Measurements from ENCODE around the gene KCNQ1OT1.

KCNQ1OT1 gene

DNA sequence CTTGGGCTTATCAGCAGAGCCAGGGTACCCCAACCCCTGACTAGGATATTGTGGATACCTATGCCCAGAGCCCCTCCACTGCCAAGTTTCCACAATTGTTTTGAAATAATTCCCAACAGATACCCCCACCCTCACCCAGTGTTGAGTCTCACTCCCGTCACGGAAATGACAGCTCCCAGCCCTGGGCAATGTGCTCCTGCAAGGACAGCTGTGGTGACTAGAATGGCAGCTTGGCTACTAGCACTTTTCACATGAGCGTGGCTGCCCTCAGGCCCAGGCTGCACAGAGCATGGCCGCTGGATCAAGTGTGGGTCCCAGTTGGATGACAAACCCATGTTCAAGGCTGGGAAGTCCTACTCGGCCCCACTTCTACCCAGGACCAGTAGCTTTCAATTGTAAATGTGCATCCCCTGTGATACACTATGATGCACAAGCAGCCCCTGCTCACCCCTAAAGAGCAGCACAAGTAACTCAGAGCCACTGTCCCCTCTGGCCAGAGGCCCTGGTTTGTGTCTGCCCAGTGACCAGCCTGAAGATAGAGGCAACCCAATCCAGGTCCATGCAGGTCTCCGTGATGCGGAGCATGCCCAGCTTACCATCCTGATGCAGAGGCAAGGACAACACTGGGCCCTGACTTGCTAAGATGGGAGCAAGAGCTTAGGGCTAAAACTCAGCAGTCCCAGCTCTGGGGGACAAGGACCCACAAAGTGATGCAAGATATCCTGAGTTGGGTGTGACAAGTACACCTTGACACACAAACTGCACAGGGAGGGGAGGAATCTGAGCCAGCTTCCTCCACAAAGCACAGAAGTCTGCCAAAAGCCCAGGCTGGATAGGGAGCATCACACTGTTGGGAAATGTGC, 13.2 kb downstream of the KCNQ1OT1 start:
- no peak overlapping the region for H3K27ac ChIP-seq (ENCODE audit: low read depth, low read length)
- H3K9ac ChIP-seq (ENCODE audit: low read length in 5 of 5) = no peak overlapping the region
- H3K4me1 ChIP-seq (ENCODE audit: control insufficient read depth in 5 of 5, insufficient read depth in 5 of 5, low read length in 5 of 5) = peaks cover 20 to 51% (median 45%) of the 10 kb centered on the region in 5 donors
- H3K9me3 ChIP-seq (ENCODE audit: control insufficient read depth in 5 of 5, low read length in 5 of 5) = no peaks in the 10 kb centered on the region
- H3K27me3 ChIP-seq (ENCODE audit: control insufficient read depth in 5 of 5, insufficient read depth in 4 of 5, low read length in 5 of 5) = no peaks in the 10 kb centered on the region
- no peak overlapping the region for H3K4me3 ChIP-seq (ENCODE audit: low read depth in 1 of 5, low read length in 5 of 5)
- peaks cover 0 to 15% (median 8%) of the 10 kb centered on the region in 5 donors for H3K36me3 ChIP-seq (ENCODE audit: control insufficient read depth in 5 of 5, insufficient read depth in 5 of 5, low read length in 5 of 5)

DNA sequence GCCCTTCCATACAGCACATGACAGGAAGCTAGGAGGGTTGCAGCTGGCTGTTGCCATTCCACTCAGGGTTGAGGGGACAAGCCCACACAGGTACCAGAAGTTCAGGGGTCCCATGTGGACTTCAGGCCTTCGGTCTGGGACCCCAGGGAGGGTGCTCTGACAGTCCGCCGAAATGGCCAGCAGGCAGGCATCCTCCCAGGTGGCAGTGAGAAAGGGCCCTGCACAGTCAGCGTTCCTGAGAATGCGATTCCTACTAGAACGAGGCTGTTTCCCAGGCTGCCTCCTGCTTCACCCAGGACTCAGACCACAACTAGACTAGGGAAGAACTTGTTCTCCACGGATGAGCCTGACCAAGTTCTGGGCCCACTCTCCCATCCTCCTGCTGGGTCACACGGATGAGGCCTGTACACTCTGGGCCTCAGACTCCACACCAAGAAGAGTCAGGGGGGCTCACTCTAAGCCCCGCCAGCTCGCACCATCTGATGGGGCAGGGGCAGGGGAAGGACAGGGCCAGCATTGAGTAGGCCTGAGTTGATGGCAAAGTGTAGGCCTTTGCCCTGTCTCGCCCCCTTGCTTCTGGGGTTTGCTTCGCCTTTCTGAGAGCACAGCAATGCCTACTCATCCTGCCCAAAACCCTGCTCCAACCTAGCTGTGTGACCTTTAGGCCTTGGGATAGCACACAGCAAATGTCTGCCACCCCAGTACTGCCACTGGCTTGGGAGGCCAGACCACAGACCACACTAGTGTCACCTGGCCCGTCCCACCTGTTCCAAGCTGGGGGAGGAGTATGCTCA, 14.0 kb downstream of the KCNQ1OT1 start:
- Histone ChIP-seq H3K27me3 (ENCODE audit: control insufficient read depth in 5 of 5, insufficient read depth in 4 of 5, low read length in 5 of 5) (no peaks in the 10 kb centered on the region), H3K4me1 (ENCODE audit: control insufficient read depth in 5 of 5, insufficient read depth in 5 of 5, low read length in 5 of 5) (peaks cover 13 to 42% (median 37%) of the 10 kb centered on the region in 5 donors), H3K36me3 (ENCODE audit: control insufficient read depth in 5 of 5, insufficient read depth in 5 of 5, low read length in 5 of 5) (peaks cover 0 to 15% (median 8%) of the 10 kb centered on the region in 5 donors), H3K9ac (ENCODE audit: low read length in 5 of 5) (no peak overlapping the region), H3K27ac (ENCODE audit: low read depth, low read length) (no peak overlapping the region), H3K9me3 (ENCODE audit: control insufficient read depth in 5 of 5, low read length in 5 of 5) (no peaks in the 10 kb centered on the region), H3K4me3 (ENCODE audit: low read depth in 1 of 5, low read length in 5 of 5) (no peak overlapping the region)

DNA sequence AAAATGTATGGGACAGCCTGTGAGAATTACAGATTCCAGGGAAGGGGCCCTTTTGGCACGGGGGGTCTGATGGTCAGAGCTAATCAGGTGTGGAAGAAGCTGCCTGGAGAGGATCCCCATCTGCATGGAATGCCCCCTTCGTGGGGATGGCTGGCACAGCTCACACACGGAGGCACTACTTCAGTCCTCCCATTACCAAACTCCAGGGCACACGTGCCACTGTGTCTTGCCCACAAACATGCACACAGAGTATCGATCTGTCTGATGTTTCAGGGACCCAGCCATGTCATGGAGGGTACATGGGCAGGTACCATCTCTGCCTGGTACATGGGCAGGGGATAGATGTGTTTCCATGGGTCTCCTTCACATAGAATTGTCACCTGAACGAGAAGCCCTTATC, 14.7 kb downstream of the KCNQ1OT1 start:
- Histone ChIP-seq H3K9ac (ENCODE audit: low read length in 5 of 5) (no peak overlapping the region), H3K4me1 (ENCODE audit: control insufficient read depth in 5 of 5, insufficient read depth in 5 of 5, low read length in 5 of 5) (peaks cover 8 to 35% (median 30%) of the 10 kb centered on the region in 5 donors), H3K27ac (ENCODE audit: low read depth, low read length) (no peak overlapping the region), H3K36me3 (ENCODE audit: control insufficient read depth in 5 of 5, insufficient read depth in 5 of 5, low read length in 5 of 5) (peaks cover 0 to 15% (median 8%) of the 10 kb centered on the region in 5 donors), H3K27me3 (ENCODE audit: control insufficient read depth in 5 of 5, insufficient read depth in 4 of 5, low read length in 5 of 5) (no peaks in the 10 kb centered on the region), H3K4me3 (ENCODE audit: low read depth in 1 of 5, low read length in 5 of 5) (no peak overlapping the region), H3K9me3 (ENCODE audit: control insufficient read depth in 5 of 5, low read length in 5 of 5) (no peaks in the 10 kb centered on the region)

DNA sequence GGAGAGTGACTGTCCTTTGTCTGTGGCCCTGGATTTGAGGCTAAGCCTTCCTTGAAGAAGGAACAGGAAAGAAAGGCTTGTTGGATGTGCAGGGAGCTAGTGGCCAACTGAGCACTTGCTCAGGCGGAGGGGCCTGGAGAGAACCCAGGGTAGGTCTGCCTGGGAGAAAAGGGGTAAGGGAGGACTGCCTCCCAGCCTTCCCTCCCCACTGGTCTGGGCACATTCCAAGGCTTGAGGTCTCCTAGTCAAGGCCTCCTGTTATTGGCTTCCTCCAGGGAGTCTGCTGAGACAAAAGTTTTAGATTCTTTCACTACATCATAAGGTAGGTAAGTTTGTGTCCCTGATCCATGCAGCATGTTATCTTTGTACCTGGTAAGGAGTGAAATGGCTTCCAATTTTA, 15.2 kb downstream of the KCNQ1OT1 start:
- Histone ChIP-seq H3K27ac (ENCODE audit: low read depth, low read length) (no peak overlapping the region), H3K4me1 (ENCODE audit: control insufficient read depth in 5 of 5, insufficient read depth in 5 of 5, low read length in 5 of 5) (peaks cover 6 to 30% (median 25%) of the 10 kb centered on the region in 5 donors), H3K27me3 (ENCODE audit: control insufficient read depth in 5 of 5, insufficient read depth in 4 of 5, low read length in 5 of 5) (no peaks in the 10 kb centered on the region), H3K36me3 (ENCODE audit: control insufficient read depth in 5 of 5, insufficient read depth in 5 of 5, low read length in 5 of 5) (peaks cover 0 to 15% (median 8%) of the 10 kb centered on the region in 5 donors), H3K9ac (ENCODE audit: low read length in 5 of 5) (no peak overlapping the region), H3K4me3 (ENCODE audit: low read depth in 1 of 5, low read length in 5 of 5) (no peak overlapping the region), H3K9me3 (ENCODE audit: control insufficient read depth in 5 of 5, low read length in 5 of 5) (no peaks in the 10 kb centered on the region)

DNA sequence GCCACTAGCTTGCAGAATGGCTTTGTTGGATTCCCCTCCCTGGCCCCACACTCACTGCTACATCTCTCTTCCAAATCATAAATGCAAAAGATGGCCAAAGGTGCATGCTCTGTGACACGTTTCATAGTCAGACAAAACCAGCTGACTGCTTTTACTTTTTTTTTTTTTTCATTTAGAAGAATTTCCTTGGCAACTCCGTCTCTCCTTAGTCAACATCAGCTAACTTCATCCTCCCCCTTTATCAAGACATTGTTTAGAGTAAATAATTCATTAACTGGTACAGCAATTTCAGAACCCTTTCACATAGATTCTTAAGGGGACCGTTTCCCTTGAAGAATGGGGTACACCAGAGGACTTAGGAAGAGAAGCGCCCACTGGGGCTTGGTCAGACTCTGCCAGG, 16.0 kb downstream of the KCNQ1OT1 start:
- no peak overlapping the region for H3K27ac ChIP-seq (ENCODE audit: low read depth, low read length)
- no peaks in the 10 kb centered on the region for H3K9me3 ChIP-seq (ENCODE audit: control insufficient read depth in 5 of 5, low read length in 5 of 5)
- H3K9ac ChIP-seq (ENCODE audit: low read length in 5 of 5) = no peak overlapping the region
- H3K4me3 ChIP-seq (ENCODE audit: low read depth in 1 of 5, low read length in 5 of 5) = no peak overlapping the region
- H3K27me3 ChIP-seq (ENCODE audit: control insufficient read depth in 5 of 5, insufficient read depth in 4 of 5, low read length in 5 of 5) = no peaks in the 10 kb centered on the region
- H3K36me3 ChIP-seq (ENCODE audit: control insufficient read depth in 5 of 5, insufficient read depth in 5 of 5, low read length in 5 of 5) = peaks cover 0 to 15% (median 8%) of the 10 kb centered on the region in 5 donors
- peaks cover 3 to 23% (median 18%) of the 10 kb centered on the region in 5 donors for H3K4me1 ChIP-seq (ENCODE audit: control insufficient read depth in 5 of 5, insufficient read depth in 5 of 5, low read length in 5 of 5)

DNA sequence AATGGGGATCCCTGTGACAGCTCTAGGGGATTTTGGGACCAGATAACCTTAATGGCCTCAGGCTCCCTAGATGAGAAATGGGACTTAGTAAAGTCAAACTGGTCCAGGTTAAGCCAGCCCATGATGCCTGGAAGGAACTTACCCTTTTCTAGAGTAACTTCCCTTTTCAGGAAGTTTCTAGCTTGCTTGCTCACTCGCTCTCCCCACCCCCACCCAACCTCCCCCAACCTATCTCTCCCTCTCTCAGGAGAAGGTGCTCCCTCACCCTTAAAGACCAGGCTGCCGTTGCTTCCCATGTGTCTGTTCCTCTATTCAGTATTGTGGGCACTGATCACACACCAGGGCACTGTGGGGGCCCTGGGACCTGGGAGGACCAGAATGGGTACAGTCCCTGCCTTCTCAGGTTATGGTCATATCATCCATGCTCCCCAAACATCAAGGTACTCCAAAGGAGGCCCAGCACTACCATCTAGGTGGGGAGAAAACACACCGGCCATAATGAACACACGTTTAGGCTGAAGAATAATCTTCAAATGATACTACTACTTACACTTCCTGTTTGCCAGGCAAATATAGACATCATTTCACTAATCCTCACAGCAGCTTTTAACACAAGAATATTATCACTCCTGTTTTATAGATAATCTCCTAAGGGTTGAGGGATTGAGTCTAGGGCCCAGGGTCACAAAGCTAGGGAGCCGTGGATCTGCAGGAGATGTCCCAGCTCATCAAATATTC, 18.2 kb downstream of the KCNQ1OT1 start:
- H3K27me3 ChIP-seq (ENCODE audit: control insufficient read depth in 5 of 5, insufficient read depth in 4 of 5, low read length in 5 of 5) = no peaks in the 10 kb centered on the region
- H3K4me3 ChIP-seq (ENCODE audit: low read depth in 1 of 5, low read length in 5 of 5) = no peak overlapping the region
- no peaks in the 10 kb centered on the region for H3K9me3 ChIP-seq (ENCODE audit: control insufficient read depth in 5 of 5, low read length in 5 of 5)
- H3K36me3 ChIP-seq (ENCODE audit: control insufficient read depth in 5 of 5, insufficient read depth in 5 of 5, low read length in 5 of 5) = peaks cover 0 to 15% (median 8%) of the 10 kb centered on the region in 5 donors
- H3K9ac ChIP-seq (ENCODE audit: low read length in 5 of 5) = no peak overlapping the region
- H3K27ac ChIP-seq (ENCODE audit: low read depth, low read length) = no peak overlapping the region
- H3K4me1 ChIP-seq (ENCODE audit: control insufficient read depth in 5 of 5, insufficient read depth in 5 of 5, low read length in 5 of 5) = peaks cover 0 to 2% (median under 1%) of the 10 kb centered on the region in 5 donors

DNA sequence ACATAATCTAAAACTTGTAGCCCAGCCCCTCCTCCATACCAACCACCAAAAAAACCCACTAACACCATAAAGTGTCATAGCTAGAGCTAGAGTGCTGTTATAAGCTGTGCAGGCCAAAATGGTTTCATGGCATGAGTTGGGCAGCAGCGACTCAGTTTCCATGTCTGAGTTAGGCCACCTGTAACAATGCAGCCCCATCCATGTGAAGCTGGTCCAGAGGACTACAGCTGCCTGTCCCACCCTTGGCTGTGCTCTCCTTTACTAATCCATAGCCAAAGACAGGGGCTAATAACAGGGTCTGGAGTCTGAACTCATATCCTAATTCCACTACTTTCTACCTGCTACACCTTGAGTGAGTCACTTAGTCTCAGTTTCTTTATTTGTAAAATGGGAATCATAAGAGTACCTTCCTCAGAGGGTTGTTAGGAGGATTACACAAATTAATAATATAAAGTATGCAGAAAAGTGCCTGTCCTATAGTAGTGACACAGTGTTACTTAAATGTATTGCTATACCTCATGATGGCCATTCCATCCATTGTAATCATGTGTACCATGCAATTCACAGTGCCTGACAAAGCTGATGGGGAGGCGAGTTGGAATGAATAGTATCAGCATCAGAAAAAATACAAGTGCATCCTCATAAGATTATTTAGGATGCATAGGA, 20.6 kb downstream of the KCNQ1OT1 start:
- H3K4me1 ChIP-seq (ENCODE audit: control insufficient read depth in 5 of 5, insufficient read depth in 5 of 5, low read length in 5 of 5) = peaks cover 0 to 23% (median 14%) of the 10 kb centered on the region in 5 donors
- no peak overlapping the region for H3K27ac ChIP-seq (ENCODE audit: low read depth, low read length)
- no peak overlapping the region for H3K4me3 ChIP-seq (ENCODE audit: low read depth in 1 of 5, low read length in 5 of 5)
- no peaks in the 10 kb centered on the region for H3K9me3 ChIP-seq (ENCODE audit: control insufficient read depth in 5 of 5, low read length in 5 of 5)
- H3K9ac ChIP-seq (ENCODE audit: low read length in 5 of 5) = no peak overlapping the region
- H3K27me3 ChIP-seq (ENCODE audit: control insufficient read depth in 5 of 5, insufficient read depth in 4 of 5, low read length in 5 of 5) = no peaks in the 10 kb centered on the region
- H3K36me3 ChIP-seq (ENCODE audit: control insufficient read depth in 5 of 5, insufficient read depth in 5 of 5, low read length in 5 of 5) = peaks cover 0 to 2% (median 0%) of the 10 kb centered on the region in 5 donors

DNA sequence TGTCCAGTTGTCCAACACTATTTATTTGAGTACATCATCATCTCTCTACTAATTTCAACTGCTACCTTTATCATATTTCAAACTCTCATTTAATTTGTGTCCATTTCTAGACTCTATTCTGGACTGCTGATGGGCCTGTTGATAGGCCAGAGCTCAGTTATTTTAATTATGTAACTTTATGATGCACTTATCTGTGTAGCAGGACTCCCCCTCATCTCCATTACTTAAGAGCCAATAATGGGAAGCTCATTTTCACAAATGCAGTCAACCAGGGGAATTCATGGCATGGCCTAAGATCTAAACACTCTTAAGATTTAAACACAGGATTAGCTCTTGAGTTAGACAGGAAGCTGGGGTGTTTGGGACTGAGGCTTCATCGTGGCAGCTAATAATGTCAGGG, 21.4 kb downstream of the KCNQ1OT1 start:
- no peak overlapping the region for H3K27ac ChIP-seq (ENCODE audit: low read depth, low read length)
- H3K4me1 ChIP-seq (ENCODE audit: control insufficient read depth in 5 of 5, insufficient read depth in 5 of 5, low read length in 5 of 5) = peaks cover 0 to 31% (median 14%) of the 10 kb centered on the region in 5 donors
- H3K4me3 ChIP-seq (ENCODE audit: low read depth in 1 of 5, low read length in 5 of 5) = no peak overlapping the region
- no peak overlapping the region for H3K9ac ChIP-seq (ENCODE audit: low read length in 5 of 5)
- H3K36me3 ChIP-seq (ENCODE audit: control insufficient read depth in 5 of 5, insufficient read depth in 5 of 5, low read length in 5 of 5) = peaks cover 0 to 2% (median 0%) of the 10 kb centered on the region in 5 donors
- H3K27me3 ChIP-seq (ENCODE audit: control insufficient read depth in 5 of 5, insufficient read depth in 4 of 5, low read length in 5 of 5) = no peaks in the 10 kb centered on the region
- no peaks in the 10 kb centered on the region for H3K9me3 ChIP-seq (ENCODE audit: control insufficient read depth in 5 of 5, low read length in 5 of 5)

DNA sequence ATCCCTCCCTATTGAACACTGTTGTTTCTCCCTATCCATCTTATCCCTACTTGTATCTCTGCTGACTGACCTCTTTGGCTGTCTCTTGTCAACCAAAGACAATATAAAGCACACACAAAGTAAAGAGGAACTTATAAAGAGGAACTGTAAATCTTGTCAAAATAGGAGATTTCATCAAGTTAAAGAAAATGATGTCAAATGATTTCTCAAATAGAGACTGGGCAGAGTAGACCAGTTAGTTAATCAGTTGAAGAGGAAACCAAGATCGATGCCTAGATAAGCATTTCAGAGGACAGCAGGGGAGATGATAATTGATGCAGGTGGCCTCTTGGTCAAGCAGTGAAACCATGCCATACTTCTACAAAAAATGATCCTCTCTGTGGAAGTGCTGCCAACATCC, 22.7 kb downstream of the KCNQ1OT1 start:
- H3K36me3 ChIP-seq (ENCODE audit: control insufficient read depth in 5 of 5, insufficient read depth in 5 of 5, low read length in 5 of 5) = peaks cover 0 to 3% (median 0%) of the 10 kb centered on the region in 5 donors
- H3K27me3 ChIP-seq (ENCODE audit: control insufficient read depth in 5 of 5, insufficient read depth in 4 of 5, low read length in 5 of 5) = no peaks in the 10 kb centered on the region

More for the DNA sequence above, 22.7 kb downstream of the KCNQ1OT1 start:
- Histone ChIP-seq H3K9ac (ENCODE audit: low read length in 5 of 5) (no peak overlapping the region), H3K27ac (ENCODE audit: low read depth, low read length) (no peak overlapping the region), H3K9me3 (ENCODE audit: control insufficient read depth in 5 of 5, low read length in 5 of 5) (no peaks in the 10 kb centered on the region), H3K4me1 (ENCODE audit: control insufficient read depth in 5 of 5, insufficient read depth in 5 of 5, low read length in 5 of 5) (peaks cover 0 to 33% (median 14%) of the 10 kb centered on the region in 5 donors), H3K4me3 (ENCODE audit: low read depth in 1 of 5, low read length in 5 of 5) (no peak overlapping the region)

All from subcutaneous abdominal adipose tissue (tissue), 5 donors.